ENCODE measurements around the gene MCF2L2. TPM values are rescaled to one million over a fixed set of nuclear protein-coding genes. Genes with fewer than 3 reads are reported as not detected.

Gene MCF2L2
- total RNA-seq, 1 donor from 2014 or later = 0.62 TPM

- no peaks in the 10 kb centered on the region for H3K36me3 ChIP-seq
- no peaks in the 10 kb centered on the region for H3K4me1 ChIP-seq
- H3K4me3 ChIP-seq = no peak overlapping the region
- no peak for ATAC-seq
- no peak overlapping the region for H3K27ac ChIP-seq
- intact Hi-C loops (cut with DNase I) = no loop called here
- no peak for DNase-seq
- no peak for TF ChIP-seq CTCF (IDR thresholded peaks at IDR 0.05)
- no peaks in the 10 kb centered on the region for H3K9me3 ChIP-seq
- no peaks in the 10 kb centered on the region for H3K27me3 ChIP-seq (ENCODE audit: low read depth)
These were observed 17.1 kb downstream of the MCF2L2 start for GRCh38 chr3:183411216-183411922.

- no peak for TF ChIP-seq CTCF (IDR thresholded peaks at IDR 0.05)
- Histone ChIP-seq H3K4me3 (no peak overlapping the region), H3K36me3 (no peaks in the 10 kb centered on the region), H3K27me3 (ENCODE audit: low read depth) (no peaks in the 10 kb centered on the region), H3K27ac (no peak overlapping the region), H3K9me3 (no peaks in the 10 kb centered on the region), H3K4me1 (no peaks in the 10 kb centered on the region)
- no peak for DNase-seq
- peak in 1 of 2 donors; percentile 25 for ATAC-seq
- intact Hi-C loops (cut with DNase I) = no loop called here
These were observed 17.7 kb downstream of the MCF2L2 start for GRCh38 chr3:183410759-183411158.

GRCh38 chr3:183410280-183410679 lies 18.1 kb downstream of the MCF2L2 start:
- H3K4me1 ChIP-seq = no peaks in the 10 kb centered on the region
- ATAC-seq (no peak), DNase-seq (no peak)
- H3K4me3 ChIP-seq = no peak overlapping the region
- intact Hi-C loops (cut with DNase I) = no loop called here
- no peaks in the 10 kb centered on the region for H3K27me3 ChIP-seq (ENCODE audit: low read depth)
- H3K27ac ChIP-seq = no peak overlapping the region
- no peaks in the 10 kb centered on the region for H3K36me3 ChIP-seq
- no peaks in the 10 kb centered on the region for H3K9me3 ChIP-seq
- no peak for TF ChIP-seq CTCF (IDR thresholded peaks at IDR 0.05)

- no peak for TF ChIP-seq CTCF (IDR thresholded peaks at IDR 0.05)
- ATAC-seq = no peak
These were observed 19.2 kb downstream of the MCF2L2 start for GRCh38 chr3:183409219-183409618.

GRCh38 chr3:183401678-183402077 lies 26.7 kb downstream of the MCF2L2 start:
- H3K4me3 ChIP-seq = no peak overlapping the region
- H3K4me1 ChIP-seq = no peaks in the 10 kb centered on the region
- H3K9me3 ChIP-seq = no peaks in the 10 kb centered on the region
- ATAC-seq = no peak
- no peaks in the 10 kb centered on the region for H3K27me3 ChIP-seq (ENCODE audit: low read depth)
- H3K36me3 ChIP-seq = no peaks in the 10 kb centered on the region
- no peak for TF ChIP-seq CTCF (IDR thresholded peaks at IDR 0.05)
- H3K27ac ChIP-seq = no peak overlapping the region
- intact Hi-C loops (cut with DNase I) = no loop called here
- DNase-seq = no peak

More at GRCh38 chr3:183409219-183409618, 19.2 kb downstream of the MCF2L2 start:
- Histone ChIP-seq H3K36me3 (no peaks in the 10 kb centered on the region), H3K4me3 (no peak overlapping the region), H3K9me3 (no peaks in the 10 kb centered on the region), H3K4me1 (no peaks in the 10 kb centered on the region), H3K27ac (no peak overlapping the region), H3K27me3 (ENCODE audit: low read depth) (no peaks in the 10 kb centered on the region)
- intact Hi-C loops (cut with DNase I) = no loop called here
- no peak for DNase-seq
